NK-92 treated with Interleukin-12 subunit alpha and Interleukin-12 subunit beta, amount 100 ng/mL, for 24 hours (cell line): ENCODE data around the gene TMEM135.
"Not testable (repeated sequence)": the region's sequence is repeated elsewhere in the genome, so short reads cannot be mapped to it uniquely, and the experiment has no call there.

Experiments used
- DNase-seq: peaks from one replicate; lab custom pipeline; 2025; lab: John Stamatoyannopoulos, UW

The TMEM135 gene

GRCh38 chr11:87141980-87142514, 104.3 kb downstream of the TMEM135 start:
- DNase-seq: no peak

GRCh38 chr11:87142594-87142993, 104.9 kb downstream of the TMEM135 start:
- DNase-seq: no peak

GRCh38 chr11:87143641-87144040, 105.9 kb downstream of the TMEM135 start:
- no peak for DNase-seq

GRCh38 chr11:87144252-87144651, 106.5 kb downstream of the TMEM135 start:
- DNase-seq: no peak

GRCh38 chr11:87148749-87149148, 111.0 kb downstream of the TMEM135 start:
- no peak for DNase-seq

- not testable (repeated sequence) for DNase-seq
Observed at GRCh38 chr11:87149782-87150181, 112.0 kb downstream of the TMEM135 start.

- DNase-seq: no peak
Observed at GRCh38 chr11:87150936-87151335, 113.2 kb downstream of the TMEM135 start.

GRCh38 chr11:87154246-87154645, 116.5 kb downstream of the TMEM135 start:
- DNase-seq: no peak

GRCh38 chr11:87156970-87157369, 119.2 kb downstream of the TMEM135 start:
- no peak for DNase-seq

GRCh38 chr11:87169076-87169475, 131.3 kb downstream of the TMEM135 start:
- DNase-seq: not testable (repeated sequence)

GRCh38 chr11:87173185-87174039, 135.7 kb downstream of the TMEM135 start:
- DNase-seq: no peak

GRCh38 chr11:87174870-87175269, 137.1 kb downstream of the TMEM135 start:
- no peak for DNase-seq

GRCh38 chr11:87176044-87176443, 138.3 kb downstream of the TMEM135 start:
- DNase-seq: no peak

- no peak for DNase-seq
Observed at GRCh38 chr11:87179621-87180020, 141.9 kb downstream of the TMEM135 start.

- no peak for DNase-seq
Observed at GRCh38 chr11:87180742-87181141, 143.0 kb downstream of the TMEM135 start.

- no peak for DNase-seq
Observed at GRCh38 chr11:87181143-87181542, 143.4 kb downstream of the TMEM135 start.

- DNase-seq: no peak
Observed at GRCh38 chr11:87185228-87185627, 147.5 kb downstream of the TMEM135 start.

GRCh38 chr11:87187076-87187475, 149.3 kb downstream of the TMEM135 start:
- DNase-seq: no peak

GRCh38 chr11:87187930-87188329, 150.2 kb downstream of the TMEM135 start:
- no peak for DNase-seq

- DNase-seq: not testable (repeated sequence)
Observed at GRCh38 chr11:87188396-87188795, 150.7 kb downstream of the TMEM135 start.

GRCh38 chr11:87188921-87189320, 151.2 kb downstream of the TMEM135 start:
- not testable (repeated sequence) for DNase-seq

GRCh38 chr11:87190071-87190470, 152.3 kb downstream of the TMEM135 start:
- no peak for DNase-seq

GRCh38 chr11:87193756-87194470, 156.2 kb downstream of the TMEM135 start:
- no peak for DNase-seq
